Endothelial cell (in vitro differentiated cells): ENCODE results near the gene MON1A. TPM values are rescaled to one million over a fixed set of nuclear protein-coding genes. Genes with fewer than 3 reads are reported as not detected.

Experiments used
- DNase-seq: peaks from one replicate; pipeline ENCODE4 v3.0.0; 2021; ENCODE audit warnings: low spot score
- H3K27ac Mint-ChIP-seq: one replicate; pipeline ENCODE4 v1.8.0; 2021; ENCODE audit warnings: mixed read lengths, inconsistent platforms; ENCODE audit not compliant: unreplicated experiment
- H3K27me3 Mint-ChIP-seq: one replicate; pipeline ENCODE4 v1.8.0; 2021; ENCODE audit warnings: mild to moderate bottlenecking, moderate library complexity, mixed read lengths, inconsistent platforms; ENCODE audit not compliant: unreplicated experiment
- H3K36me3 Mint-ChIP-seq: one replicate; pipeline ENCODE4 v1.8.0; 2021; ENCODE audit warnings: mild to moderate bottlenecking, low read depth, mixed read lengths, inconsistent platforms; ENCODE audit not compliant: unreplicated experiment
- H3K4me1 Mint-ChIP-seq: one replicate; pipeline ENCODE4 v1.8.0; 2021; ENCODE audit warnings: mild to moderate bottlenecking, mixed read lengths, inconsistent platforms; ENCODE audit not compliant: unreplicated experiment
- H3K4me3 Mint-ChIP-seq: one replicate; pipeline ENCODE4 v1.8.0; 2021; ENCODE audit warnings: mild to moderate bottlenecking, mixed read lengths, inconsistent platforms; ENCODE audit not compliant: unreplicated experiment
- H3K9me3 Mint-ChIP-seq: one replicate; pipeline ENCODE4 v1.8.0; 2021; ENCODE audit warnings: mixed read lengths, inconsistent platforms; ENCODE audit not compliant: unreplicated experiment
- total RNA-seq: library from RNA; stranded (reverse); fragmentation: NEBNext Ultra II Directional; extraction: Animal tissue kit (Norgen Biotek cat#: 25700); gene quantifications from one replicate; pipeline ENCODE4 v1.2.1, GENCODE V29; 2021; ENCODE audit not compliant: unreplicated experiment
- TF ChIP-seq, protein P1 (sequence below): fragments of 200-600 bp; sonication (generic); IDR thresholded peaks from one replicate; pipeline ENCODE4 v1.5.0; 2021; ENCODE audit warnings: antibody characterized with exemption; ENCODE audit not compliant: unreplicated experiment

MON1A gene
- total RNA-seq, 1 donor from 2014 or later = 6.1 TPM

GRCh38 chr3:49865198-49865784, 64.3 kb downstream of the MON1A start:
- H3K9me3 Mint-ChIP-seq = no peaks in the 10 kb centered on the region
- no peak overlapping the region for H3K27ac Mint-ChIP-seq
- DNase-seq = no peak
- no peak overlapping the region for H3K4me3 Mint-ChIP-seq
- peaks cover 13% of the 10 kb centered on the region for H3K27me3 Mint-ChIP-seq
- TF ChIP-seq, protein P1, sequence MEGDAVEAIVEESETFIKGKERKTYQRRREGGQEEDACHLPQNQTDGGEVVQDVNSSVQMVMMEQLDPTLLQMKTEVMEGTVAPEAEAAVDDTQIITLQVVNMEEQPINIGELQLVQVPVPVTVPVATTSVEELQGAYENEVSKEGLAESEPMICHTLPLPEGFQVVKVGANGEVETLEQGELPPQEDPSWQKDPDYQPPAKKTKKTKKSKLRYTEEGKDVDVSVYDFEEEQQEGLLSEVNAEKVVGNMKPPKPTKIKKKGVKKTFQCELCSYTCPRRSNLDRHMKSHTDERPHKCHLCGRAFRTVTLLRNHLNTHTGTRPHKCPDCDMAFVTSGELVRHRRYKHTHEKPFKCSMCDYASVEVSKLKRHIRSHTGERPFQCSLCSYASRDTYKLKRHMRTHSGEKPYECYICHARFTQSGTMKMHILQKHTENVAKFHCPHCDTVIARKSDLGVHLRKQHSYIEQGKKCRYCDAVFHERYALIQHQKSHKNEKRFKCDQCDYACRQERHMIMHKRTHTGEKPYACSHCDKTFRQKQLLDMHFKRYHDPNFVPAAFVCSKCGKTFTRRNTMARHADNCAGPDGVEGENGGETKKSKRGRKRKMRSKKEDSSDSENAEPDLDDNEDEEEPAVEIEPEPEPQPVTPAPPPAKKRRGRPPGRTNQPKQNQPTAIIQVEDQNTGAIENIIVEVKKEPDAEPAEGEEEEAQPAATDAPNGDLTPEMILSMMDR = no peak
- H3K36me3 Mint-ChIP-seq = no peaks in the 10 kb centered on the region
- peaks cover 3% of the 10 kb centered on the region for H3K4me1 Mint-ChIP-seq

DNA sequence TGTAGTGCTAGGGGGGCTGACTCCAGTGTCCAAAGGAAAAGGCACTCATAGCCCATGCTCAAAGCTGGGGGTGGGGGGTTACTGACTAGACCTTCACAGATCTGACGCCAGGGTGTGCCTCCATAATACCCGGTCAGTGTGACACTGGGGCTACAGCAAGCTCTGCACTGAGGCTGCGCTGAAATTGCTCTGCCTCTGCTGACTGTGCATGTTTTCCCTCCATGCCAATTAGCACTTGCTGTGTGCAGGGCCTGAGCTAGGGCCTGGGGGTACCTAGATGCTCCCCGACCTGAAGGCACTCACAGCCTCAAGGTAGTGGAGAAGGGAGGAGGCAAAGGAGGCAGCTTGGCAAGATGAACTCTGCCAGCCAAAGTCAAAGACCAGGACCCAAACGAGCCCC, 65.1 kb downstream of the MON1A start:
- no peaks in the 10 kb centered on the region for H3K9me3 Mint-ChIP-seq
- no peak overlapping the region for H3K27ac Mint-ChIP-seq
- peaks cover 3% of the 10 kb centered on the region for H3K4me1 Mint-ChIP-seq

DNA sequence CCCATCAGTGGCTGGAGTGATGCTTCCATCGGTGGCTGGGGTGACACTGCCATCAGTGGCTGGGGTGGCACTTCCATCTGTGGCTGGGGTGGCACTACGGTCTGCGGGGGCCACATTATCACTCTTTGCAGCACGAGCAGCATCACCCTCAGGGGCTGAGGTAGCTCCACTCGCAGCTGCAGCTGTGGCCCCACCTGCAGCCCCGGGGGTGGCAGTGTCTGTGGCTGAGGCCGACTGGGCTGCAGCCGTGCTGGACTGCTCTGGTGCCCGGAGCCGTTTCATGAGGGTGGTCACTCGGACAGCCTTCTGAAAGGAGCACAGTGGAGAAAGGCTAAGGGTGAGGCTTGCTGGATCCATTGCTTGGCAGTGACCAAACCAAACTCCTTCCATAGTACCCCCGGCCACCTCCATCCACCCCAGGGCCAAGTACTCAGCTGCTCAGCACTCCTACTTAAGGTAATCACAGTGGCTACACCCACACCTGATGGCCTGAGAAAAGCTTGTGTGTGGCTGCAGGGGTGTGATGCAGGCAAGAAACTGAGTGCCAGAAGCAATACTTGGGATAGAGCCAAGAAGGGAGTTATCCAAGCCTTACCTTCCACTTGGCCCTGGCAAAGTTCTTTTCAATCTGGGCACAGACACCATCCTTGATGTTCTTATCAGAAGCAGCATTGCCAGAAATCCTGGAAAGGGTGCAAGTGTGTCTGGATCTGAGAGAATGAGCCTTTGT, 69.9 kb downstream of the MON1A start:
- TF ChIP-seq, protein P1 = no peak
- peaks cover 5% of the 10 kb centered on the region for H3K4me1 Mint-ChIP-seq
- H3K27ac Mint-ChIP-seq = no peak overlapping the region
- no peak for DNase-seq
- no peaks in the 10 kb centered on the region for H3K9me3 Mint-ChIP-seq
- no peak overlapping the region for H3K4me3 Mint-ChIP-seq
- H3K27me3 Mint-ChIP-seq = peaks cover 6% of the 10 kb centered on the region
- no peaks in the 10 kb centered on the region for H3K36me3 Mint-ChIP-seq

More for the DNA sequence above, 65.1 kb downstream of the MON1A start:
- DNase-seq = no peak
- Mint-ChIP-seq H3K4me3 (no peak overlapping the region), H3K36me3 (no peaks in the 10 kb centered on the region), H3K27me3 (peaks cover 13% of the 10 kb centered on the region)
- TF ChIP-seq, protein P1 = no peak

Other genes starting within 250 kb of the MON1A start
- 22.0 TPM for gene MST1, start 240.3 kb downstream of the MON1A start, total RNA-seq
- 42.3 TPM for gene RNF123, start 240.3 kb downstream of the MON1A start, total RNA-seq
- 0.56 TPM for gene AMIGO3, start 210.1 kb downstream of the MON1A start, total RNA-seq
- 21.3 TPM for gene GMPPB, start 205.9 kb downstream of the MON1A start, total RNA-seq
- 56.4 TPM for gene IP6K1, start 143.3 kb downstream of the MON1A start, total RNA-seq
- 1.1 TPM for gene CDHR4, start 129.9 kb downstream of the MON1A start, total RNA-seq
- gene INKA1, start 126.5 kb downstream of the MON1A start, total RNA-seq = 57.6 TPM
- gene UBA7, start 115.9 kb downstream of the MON1A start, total RNA-seq = 6.0 TPM
- gene TRAIP, start 73.2 kb downstream of the MON1A start, total RNA-seq = 6.2 TPM
- gene CAMKV, start 59.9 kb downstream of the MON1A start, total RNA-seq = 0.67 TPM
- 0.67 TPM for gene MST1R, start 25.9 kb downstream of the MON1A start, total RNA-seq
- 76.2 TPM for gene RBM6, start 10.3 kb upstream of the MON1A start, total RNA-seq
- 219 TPM for gene RBM5, start 159.1 kb upstream of the MON1A start, total RNA-seq
- gene SEMA3F, start 225.5 kb upstream of the MON1A start, total RNA-seq = 21.3 TPM